DMS153 treated with DMSO at 0.1 percent for 48 hours (cell line): ENCODE data around the gene COA8.

Experiments used
- DNase-seq: peaks from one replicate; lab custom pipeline; 2025; ENCODE audit not compliant: unreplicated experiment; lab: John Stamatoyannopoulos, UW

The COA8 gene

DNA sequence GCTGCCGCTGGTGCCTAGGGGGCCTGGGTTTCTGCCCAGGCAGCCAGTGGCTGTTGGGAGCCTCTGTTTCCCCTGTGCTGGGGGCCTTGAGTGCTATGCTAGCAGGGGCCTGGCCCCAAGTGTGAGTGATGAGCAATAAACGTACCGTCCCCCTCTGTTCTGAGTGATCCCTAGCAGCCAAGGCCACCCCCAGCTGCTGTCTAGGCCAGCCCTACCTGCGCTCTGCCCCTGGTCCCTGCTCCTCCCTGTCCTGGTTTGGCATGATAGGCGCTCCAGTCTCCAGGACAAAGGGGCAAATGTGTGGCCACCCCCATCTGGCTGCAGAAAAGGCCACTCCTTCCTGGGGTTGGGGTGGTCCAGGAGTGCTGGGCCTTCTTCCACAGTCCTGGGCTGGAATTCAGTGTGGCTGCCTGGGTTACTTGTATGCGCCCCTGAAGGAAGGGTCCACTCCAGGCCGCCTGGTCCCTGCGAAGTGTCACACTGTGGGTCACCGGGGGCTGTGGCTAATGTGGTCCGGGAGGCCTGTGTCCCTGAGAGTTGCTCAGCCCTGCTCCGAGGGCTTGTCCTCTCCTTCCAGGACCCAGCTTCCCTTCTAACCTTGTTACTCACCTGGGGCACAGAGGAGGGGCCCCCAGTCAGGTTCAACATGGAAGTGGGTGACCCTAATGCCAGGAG, 26.7 kb upstream of the COA8 start:
- no peak for DNase-seq

DNA sequence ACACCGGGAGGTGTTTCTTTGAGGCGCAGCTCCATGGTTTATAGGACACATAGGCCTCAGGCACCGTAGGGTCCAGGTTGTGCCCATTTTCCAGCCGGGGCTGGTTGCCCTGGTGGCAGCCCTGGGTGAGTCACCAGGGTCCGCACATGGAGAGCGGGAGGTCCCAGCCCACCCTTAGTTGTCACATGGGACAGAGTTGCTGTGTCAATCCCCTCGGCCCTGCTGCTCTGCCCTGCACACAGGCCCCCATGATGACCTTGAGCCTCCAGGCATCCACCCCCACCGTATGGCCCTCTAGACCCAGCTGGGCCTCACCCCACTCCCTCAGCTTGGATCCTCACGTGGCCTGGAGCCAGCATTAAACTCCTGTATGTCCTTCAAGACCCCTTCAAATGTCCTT, 26.1 kb upstream of the COA8 start:
- no peak for DNase-seq

DNA sequence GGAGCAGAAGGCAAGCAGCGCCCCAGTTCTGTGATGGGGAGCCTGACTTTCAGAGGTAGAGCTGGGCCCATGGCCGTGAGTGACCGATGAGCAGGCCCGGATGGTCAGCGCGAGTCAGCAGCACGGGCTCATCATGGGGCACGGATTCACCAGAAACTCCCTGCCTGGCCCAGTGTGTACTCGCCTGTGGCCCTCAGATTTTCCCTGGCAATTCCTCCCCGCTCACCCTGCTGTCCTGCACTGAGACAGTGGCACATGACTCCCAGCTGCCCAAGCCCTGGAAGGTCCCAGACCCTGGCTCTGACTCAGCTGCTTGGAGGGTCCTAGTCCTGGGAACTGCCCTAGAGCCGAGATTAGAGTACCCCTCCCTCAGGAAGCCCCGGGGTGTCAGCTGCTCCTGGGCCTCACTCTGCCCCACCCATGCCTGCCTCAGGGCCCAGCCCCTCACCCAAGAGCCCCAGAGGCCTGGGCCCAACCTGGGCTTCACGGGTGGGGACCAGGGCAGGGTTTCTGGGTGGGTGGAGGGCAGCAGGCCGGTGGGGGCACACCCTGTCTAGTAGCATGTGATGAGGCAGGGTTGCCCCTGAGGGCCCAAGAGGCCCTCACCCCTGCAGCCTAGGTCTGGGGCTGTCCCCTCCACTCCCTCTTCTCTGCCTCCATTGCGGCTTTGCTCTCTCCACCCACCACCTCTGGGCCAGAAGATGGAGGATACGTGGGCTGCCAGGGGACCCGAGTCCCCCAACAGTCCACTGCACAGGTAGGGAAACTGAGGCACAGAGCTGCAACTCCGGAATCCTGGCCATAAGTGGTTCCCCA, 25.4 kb upstream of the COA8 start:
- no peak for DNase-seq

DNA sequence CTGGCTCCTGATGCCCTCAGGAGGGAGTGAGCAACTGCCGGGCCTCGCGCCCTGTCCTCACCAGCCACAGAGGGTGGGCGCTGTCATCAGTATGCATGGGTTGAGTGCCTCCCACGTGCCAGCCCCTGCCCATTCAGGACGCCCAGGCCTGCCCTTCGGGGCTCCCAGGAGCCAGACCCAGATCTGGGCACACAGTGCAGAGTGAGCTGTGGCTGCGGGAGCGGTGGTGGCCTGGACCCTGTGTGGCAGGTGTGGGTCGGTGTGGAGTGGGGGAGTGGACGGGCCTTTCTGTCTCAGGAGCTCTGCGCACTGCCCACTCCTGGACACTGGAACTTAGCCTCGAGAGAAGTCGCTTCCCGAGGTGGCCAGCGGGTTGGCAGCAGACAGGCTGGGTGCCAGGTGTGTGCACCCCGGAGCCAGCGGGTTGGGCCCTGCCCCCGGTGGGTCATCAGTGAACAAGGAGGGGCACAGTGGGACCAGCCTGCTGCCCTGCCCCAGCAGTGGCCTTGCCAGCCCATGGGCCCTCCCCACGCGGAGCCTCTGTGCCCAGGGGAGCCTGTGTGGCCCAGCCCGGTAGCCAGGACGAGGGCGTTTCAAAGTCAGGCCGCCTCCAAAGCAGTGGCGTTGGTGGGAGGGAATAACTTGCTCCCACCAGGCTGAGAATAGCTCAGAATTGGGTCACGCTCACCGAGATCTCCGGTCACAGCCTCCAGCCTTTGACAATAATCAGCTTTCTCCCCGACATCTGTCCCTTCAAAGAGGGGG, 24.3 kb upstream of the COA8 start:
- DNase-seq = no peak

DNA sequence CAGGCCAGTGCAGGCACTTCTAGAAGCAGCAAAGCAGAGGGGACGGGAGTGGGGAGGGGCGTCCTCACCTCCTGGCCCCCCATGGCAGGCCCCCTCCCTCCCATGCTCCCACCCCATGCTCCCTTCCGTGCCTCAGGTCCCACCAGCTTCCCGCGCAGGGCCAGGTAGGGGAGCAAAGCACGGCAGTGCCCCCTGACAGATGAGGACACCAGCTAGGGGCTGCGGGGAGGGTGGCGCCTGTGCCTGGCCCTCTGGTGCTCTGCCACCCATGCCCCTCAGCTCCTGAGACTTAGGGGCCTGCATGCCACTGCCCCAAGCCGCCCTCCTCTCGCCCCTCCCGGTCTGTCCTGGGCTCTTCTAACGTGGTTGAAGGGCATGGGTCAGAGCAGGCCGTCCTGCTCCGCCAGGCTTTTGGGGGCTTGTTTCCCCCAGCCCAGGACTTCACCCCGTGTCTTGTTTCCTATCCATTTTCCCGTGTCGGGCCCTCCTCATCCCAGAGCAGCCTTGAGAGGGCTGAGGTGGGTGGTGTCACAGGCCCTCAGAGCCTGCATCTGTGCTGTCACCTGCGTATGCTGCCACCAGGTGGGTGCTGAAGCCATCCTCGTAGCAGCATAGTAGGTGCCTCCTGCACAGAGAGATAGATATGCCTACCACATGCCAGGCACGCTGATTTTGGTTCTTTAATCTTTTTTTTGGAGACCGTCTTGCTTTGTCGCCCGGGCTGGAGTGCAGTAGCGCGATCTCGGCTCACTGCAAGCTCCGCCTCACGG, 23.5 kb upstream of the COA8 start:
- no peak for DNase-seq

DNA sequence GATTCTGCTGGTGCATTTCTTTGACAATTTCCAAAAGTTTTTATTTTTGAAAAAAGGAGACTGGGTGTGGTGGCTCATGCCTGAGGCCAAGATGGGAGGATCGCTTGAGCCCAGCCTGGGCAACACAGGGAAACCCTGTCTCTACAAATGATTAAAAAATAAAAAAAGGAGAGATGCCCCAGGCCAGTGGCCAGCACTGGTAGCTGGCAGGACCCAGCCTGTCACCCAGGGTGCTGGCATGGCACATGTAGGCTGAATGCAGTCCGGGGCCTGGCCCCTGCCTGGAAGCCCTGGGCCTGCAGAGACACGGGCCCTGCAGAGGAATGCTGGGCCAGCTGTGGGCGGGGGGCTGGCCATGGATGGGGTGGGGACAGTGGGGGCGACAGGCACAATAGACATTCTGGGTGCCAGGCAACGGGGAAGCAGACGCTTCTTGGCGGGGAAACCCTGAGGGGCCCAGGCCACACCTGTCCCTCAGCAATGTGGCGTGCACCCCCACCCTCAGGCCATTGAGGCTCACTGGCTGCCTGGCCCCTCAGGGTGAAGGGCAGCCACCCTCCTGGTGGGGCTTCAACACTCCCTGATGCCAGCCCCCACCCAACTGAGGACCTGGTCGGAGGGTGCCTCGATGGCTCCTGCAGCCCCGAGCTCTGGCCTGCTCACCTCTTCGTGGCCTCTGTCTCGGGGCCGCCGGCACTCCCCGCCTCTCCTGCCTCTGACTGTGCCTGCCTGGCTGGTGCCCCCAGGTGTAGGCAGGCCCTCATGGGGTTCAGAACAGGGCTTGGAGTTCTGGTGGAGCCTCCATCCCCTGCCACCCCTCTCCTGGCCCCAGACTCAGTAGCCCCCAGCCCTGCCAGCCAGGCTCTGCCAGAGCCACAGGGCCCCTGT, 21.7 kb upstream of the COA8 start:
- DNase-seq = no peak

DNA sequence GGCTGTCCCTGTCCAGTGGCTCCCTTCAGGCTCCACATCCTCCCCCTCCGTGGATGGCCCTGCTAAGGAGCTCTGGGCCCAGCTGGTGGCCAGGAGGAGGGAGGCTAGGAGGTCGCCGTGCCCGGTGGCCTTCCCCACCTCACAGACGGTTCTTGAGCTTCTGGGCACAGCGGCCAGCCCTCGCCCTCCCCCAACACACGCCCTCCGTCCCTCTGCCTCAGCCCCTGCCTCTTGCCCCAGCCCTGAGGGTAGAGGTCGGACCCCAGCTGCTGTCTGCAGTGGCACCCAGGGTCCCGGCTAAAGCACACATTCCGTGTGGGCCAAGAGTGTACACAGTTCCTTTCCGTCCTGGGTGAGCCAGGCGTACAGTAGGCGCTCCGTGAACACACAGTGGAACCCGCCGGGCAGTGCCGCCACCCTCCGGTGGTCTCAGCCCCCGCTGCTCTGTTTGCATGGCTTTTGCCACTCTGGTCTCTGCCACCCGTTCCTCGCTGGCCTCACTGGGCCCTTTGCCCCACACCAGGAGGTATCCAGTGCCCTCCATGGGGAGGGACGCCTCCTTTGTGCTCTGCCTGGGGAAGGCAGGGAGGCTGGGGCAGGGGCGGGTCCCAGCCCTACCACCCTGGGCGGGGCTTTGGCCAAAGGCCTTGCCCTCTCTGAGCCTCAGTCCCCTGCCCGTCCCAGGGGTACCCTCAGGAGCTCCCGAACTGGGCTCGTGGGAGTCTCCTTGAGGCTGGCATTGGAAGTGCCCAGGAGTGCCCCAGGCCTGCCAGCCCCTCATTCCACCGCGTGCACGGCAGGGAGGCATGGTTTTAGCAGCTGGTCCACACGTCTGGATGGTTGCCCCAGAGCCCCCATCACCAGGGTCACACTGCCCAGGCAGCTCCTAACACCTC, 20.8 kb upstream of the COA8 start:
- DNase-seq = no peak

DNA sequence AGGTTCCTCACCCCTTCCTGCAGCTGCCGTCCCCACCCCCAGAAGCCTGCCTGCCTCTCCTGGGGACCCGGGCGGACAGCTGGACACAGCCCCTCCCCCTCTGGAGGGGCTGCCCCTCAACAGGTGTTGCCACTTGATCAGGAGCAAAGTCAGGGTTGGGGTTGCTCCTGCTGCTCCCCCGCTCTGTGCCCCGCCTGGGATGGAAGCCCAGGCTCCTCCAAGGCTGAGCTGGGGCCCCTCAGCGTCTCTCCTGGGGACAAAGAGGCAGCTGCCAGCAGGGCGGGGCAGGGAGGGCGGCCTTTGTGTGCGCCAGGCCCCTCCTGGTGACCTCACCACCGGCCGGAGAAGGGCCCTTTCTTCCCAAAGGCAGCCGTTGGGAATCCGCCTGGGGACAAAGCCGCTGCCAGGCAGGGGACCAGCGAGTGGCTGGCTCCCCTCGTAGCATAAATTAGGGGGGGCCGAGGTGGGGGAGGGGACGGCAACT, 20.1 kb upstream of the COA8 start:
- no peak for DNase-seq

DNA sequence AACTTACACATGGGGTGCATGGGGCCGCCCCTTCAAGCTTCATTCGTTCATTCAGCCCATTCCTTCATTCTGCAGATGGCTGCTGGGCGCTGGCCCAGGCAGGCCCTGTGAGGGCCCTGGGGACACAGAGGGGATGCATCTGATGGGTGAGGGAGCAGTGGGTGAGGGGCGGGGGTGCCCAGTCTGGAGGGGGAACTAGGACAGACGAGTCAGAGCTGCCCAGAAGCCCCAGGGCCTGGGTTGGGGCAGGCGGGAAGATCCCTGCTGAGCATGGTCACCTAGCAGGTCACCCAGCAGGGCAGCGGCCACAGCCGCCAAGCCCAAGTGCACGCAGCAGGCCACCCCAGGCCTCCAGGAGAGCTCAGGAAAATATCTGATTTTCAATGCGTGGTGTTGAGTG, 19.6 kb upstream of the COA8 start:
- no peak for DNase-seq

DNA sequence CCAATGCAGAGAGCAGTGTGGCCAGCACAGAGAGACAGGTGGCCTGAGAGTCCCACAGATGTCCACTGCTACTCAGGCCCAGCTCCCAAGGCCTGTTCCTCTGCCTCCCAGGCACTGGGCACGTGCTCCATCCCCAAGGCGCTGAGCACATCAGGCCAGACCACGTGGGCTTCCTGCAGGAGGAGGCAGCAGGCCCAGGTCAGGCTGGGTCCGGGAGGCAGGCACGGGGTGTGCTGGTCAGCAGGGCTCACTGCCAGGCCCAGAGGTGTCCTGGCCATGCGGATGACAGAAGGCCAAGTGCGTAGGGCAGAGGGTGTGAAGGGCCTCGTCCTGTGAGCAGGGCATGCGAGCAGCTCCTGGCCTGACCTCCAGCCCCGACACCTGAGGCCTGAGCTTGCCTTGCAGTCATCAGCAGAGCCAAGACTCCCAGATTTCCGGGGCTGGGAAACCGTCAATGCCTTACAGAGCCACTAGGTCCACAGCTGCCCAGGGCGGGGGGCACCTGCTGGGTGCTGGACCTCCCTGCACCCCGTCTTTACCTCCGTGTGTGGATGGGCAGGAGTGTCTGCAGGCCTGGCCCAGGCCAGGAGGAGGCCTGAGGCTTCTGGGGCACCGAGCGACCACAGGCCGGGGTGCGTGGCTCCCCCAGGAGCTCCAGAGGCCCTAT, 18.9 kb upstream of the COA8 start:
- no peak for DNase-seq

DNA sequence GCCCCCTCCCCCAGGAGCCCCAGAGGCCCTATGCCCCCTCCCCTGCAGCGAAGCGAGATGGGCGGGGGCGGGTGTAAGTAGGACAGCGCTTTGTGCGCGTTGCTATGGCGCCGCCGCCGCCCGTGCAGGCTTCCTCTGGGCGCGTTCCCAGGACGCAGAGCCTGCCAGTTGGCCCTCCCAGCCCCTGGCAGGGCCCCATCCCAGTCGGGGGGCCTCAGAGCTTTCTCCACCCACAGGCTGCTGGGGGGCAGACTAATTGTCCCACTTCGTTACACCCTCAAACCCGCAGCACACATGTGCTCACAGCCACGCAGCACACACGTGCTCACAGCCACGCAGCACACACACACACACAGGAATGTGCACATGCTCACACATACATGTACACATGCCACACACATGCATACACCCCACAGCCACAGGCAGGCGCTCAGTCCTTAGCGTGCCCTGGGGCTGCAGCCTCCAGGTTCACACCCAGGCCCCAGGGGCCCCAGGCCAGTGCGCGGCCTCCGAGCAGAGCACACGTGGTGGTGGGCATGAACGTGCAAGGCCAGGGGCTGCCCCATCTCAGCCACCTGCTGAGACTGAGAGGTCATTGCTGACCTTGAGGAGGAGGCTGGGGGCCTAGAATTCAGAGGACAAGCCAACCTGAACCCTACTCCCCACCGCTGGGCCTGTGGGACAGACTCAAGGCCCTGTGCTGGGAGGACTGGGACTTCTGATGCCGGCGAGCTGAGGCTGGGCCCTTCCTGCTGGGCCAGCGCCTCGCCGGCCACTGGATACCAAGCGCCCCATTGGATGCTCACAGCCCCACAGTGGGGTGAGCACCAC, 18.2 kb upstream of the COA8 start:
- no peak for DNase-seq

DNA sequence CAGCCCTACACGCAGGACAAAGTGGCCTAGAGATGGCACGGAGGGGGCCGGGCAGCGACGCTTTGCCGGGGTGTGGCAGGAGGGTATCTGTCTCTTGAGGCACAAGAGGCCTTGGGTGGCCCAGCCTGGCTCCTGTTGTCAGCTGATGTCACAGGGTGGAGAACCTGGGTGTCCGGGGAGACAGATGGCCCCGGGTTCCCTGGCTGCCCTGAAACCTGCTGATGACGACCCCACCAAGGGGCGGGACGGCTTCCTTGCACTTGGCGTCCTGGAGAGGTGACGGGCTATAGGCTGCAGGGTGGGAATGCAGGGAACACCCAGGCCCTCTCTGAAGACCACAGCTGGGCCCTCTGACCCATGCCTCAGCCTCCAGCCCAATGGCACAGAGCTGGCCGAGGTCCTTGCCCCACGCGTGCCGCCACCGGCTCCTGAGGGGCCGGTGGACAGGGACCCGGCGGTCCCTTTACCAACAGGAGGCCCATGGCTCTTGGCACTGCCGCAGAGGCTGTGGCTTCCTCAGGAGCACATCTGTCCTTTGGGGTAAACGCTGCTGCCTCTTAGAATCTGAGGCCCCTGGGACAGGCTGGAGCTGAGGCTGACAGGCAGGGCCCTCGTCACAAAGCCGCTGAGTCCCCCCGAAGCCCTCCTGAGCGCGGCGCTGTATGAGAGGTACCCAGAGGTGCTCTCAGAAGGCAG, 17.4 kb upstream of the COA8 start:
- no peak for DNase-seq

DNA sequence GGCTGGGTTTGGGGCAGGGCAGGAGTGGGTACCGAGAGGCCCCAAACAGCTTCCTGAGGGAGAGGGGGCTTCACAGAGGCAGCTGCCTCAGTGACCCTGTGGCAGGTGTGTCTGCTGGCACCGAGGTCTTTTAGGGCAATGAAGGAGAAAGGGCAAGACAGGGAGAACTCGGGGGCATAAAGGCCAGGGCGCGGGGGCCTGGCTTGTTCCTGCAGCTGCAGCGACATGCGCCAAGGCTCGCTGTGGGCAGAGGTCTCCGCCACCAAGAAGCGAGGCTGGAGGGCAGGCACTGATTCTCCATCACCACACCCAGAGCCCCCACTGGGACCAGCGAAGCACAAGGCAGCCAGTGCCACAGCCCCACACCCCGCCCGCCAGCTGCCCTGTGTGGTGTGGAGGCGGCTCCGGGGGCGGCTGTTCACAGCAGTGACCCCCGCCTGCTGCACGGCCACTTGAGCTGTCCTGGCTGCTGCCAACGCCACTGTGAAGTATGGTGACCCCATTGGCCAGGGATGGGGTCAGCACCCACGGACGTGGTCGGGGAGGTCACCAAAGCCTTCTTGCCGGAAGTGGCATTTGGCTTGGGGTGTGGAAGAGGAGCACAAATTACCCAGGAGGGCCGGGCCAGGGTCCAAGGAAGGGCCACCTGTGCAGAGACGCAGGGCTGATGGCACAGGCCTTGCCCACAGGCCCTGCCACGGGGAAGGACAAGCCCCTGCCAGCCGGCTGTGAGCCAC, 16.7 kb upstream of the COA8 start:
- DNase-seq = no peak

DNA sequence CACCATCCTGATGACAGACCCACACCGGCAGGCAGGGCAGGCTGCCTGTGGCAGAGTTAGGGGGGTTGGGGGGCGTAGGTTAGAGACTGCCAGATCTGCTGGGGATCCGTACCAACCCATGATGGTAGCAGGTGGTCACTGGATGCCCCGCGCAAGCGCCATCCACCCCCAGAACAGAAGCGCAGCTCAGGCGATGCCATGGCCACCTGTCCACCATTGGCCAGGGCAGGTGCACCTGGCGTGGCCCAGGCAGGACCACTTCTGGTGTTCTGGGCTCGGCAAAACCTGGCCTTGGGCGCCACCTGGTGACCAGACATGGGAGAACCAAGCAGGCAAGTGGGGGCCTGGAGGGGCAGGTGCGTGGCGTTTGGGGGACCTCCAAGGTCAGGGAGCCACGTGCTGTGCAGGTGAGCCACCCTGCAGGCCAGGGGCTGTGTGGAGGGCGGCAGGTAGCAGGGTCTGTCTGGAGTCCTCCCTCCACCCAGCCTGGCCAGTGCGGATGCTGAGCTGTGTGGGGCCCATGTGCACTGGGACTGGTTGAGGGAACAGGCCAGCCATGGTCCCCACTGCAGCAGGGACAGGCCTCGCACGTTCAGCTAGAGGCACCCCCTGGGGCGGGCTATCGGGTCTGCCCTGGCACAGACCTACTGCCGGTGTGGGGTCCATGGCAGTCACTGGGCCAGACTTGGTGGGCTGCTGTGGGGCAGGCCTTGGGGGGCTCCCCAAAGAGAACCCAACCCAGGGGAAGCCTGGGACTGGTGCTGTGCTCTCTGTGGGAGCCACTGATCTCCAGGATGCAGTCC, 15.9 kb upstream of the COA8 start:
- DNase-seq = no peak

DNA sequence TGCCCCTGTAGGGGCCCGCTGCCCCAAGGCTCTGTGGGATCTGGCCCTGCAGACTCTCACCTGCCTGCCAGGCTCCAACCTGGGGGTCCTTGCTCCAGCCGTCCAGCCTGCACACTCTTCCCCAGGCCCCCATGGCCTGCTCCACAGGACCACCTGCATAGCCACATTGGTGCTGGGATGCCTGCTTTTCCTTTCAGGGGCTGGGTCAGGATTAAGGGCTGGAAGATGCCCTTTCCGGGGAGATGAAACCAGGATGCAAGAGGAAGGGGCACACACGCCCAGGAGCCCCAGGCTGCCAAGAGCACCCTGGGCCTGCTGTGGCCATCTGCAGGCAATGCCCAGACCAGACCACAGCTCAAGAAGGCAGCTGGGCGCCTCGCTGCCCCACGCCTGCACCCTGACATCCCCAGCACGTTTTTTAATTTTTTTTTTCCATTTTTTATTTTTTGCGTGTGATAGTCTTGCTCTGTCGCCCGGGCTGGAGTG, 15.3 kb upstream of the COA8 start:
- no peak for DNase-seq
